Cardiac fibroblast (primary cell): ENCODE measurements around the gene SLC8A1.

Experiments used
- DNase-seq, 2 donors: peaks; one replicate each; pipeline versions ENCODE4 v3.0.0 to v3.0.0-alpha.2; 2010; ENCODE audit warnings: low read depth in 2 of 2
- H3K4me3 ChIP-seq, 2 donors: replicated peaks in 1 of 2; 1 replicate in 1 of 2; 2 replicates in 1 of 2; pipeline ENCODE4 v1.5.1; 2011; ENCODE audit warnings: low read depth in 2 of 2, low read length in 2 of 2, mild to moderate bottlenecking in 2 of 2, moderate library complexity in 1 of 2
- CTCF ChIP-seq: IDR thresholded peaks from one replicate; pipeline ENCODE4 v1.5.1; 2011; ENCODE audit warnings: low read depth, mild to moderate bottlenecking, low read length, inconsistent platforms

SLC8A1 gene

GRCh38 chr2:40418614-40419363 is 33.1 kb downstream of the SLC8A1 start:
- no peak overlapping the region for H3K4me3 ChIP-seq
- no peak for TF ChIP-seq CTCF
- DNase-seq, result no peak

GRCh38 chr2:40416486-40416885 is 35.4 kb downstream of the SLC8A1 start:
- H3K4me3 ChIP-seq, result no peak overlapping the region
- TF ChIP-seq CTCF, result no peak
- peak; percentile 12 to 39 for DNase-seq

- no peak for DNase-seq
- no peak for TF ChIP-seq CTCF
- no peak overlapping the region for H3K4me3 ChIP-seq
These were observed 36.5 kb downstream of the SLC8A1 start for GRCh38 chr2:40415391-40415790.

- no peak for TF ChIP-seq CTCF
- peak in 1 of 2 donors; percentile 51 for DNase-seq
- no peak overlapping the region for H3K4me3 ChIP-seq
These were observed 39.4 kb downstream of the SLC8A1 start for GRCh38 chr2:40412456-40412855.

DNA sequence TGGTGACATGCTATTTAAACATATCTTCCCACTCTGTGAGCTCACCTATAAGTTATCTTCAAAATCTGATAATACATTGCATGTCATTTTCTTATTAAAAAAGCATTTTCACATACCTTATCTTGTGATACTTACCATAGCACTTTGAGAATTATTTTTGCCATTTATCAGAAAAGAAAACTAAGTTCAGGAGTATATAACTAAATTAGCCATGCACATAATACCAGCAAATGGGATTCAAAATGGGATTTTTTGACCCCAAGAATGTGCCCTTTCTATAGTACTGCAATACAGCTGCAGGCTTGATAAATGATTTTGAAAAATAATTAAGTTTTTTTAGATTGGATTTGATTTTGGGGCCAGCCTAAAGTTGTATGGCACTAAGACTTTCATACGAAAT is 41.2 kb downstream of the SLC8A1 start:
- DNase-seq, result no peak
- no peak for TF ChIP-seq CTCF
- no peak overlapping the region for H3K4me3 ChIP-seq

DNA sequence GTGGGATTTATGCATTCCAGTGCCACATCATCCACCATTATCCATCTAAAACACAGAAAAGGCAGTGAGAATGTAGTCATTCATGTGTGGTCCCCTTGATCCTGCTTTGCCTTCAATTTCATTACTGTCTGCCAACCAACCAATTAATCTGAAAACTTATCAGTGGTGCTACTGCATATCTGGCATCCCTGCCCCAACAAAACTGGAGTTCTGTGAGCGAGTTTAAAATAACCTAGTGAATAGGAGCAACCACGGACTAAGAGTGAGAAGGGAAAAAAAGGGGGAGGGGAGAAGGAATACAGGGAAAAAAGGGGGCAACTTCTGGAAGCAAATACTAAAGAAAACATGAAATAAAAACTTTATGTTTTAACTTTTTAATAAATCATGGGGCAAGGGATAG is 42.2 kb downstream of the SLC8A1 start:
- H3K4me3 ChIP-seq, result no peak overlapping the region
- no peak for DNase-seq
- no peak for TF ChIP-seq CTCF
